ENCODE measurements around the gene PNMA8B.
"Not testable (repeated sequence)": the region's sequence is repeated elsewhere in the genome, so short reads cannot be mapped to it uniquely, and the experiment has no call there.

PNMA8B gene

GRCh38 chr19:46503848-46504453, 8.3 kb upstream of the PNMA8B start:
- Mint-ChIP-seq H3K36me3 (ENCODE audit: low read depth) (no peaks in the 10 kb centered on the region), H3K4me3 (no peak overlapping the region), H3K4me1 (peaks cover 37% of the 10 kb centered on the region), H3K27me3 (ENCODE audit: low read depth, poor library complexity) (peaks cover 44% of the 10 kb centered on the region), H3K9me3 (peaks cover 5% of the 10 kb centered on the region), H3K27ac (no peak overlapping the region)
- DNase-seq, result peak; percentile 8
- TF ChIP-seq CTCF (IDR thresholded peaks at IDR 0.05), result no peak

DNA sequence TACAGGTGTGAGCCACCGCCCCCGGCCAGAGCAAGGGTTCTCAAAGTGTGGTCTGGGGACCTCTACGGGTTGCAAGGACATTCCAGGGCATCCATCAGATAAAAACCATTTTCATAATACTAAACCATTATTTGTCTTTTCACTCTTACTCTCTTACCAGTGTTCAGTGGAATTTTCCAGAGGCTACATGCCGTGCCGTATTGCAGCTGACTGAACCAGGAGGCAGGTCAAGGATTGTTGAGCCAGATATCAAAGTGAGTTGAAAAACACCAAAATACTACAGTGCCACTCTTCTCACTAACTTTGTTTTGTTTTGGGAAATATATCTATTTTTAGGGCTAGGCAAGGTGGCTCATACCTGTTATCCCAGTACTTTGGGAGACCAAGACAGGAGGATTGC, 7.2 kb upstream of the PNMA8B start:
- Mint-ChIP-seq H3K4me1 (peaks cover 40% of the 10 kb centered on the region), H3K36me3 (ENCODE audit: low read depth) (no peaks in the 10 kb centered on the region), H3K27ac (no peak overlapping the region), H3K27me3 (ENCODE audit: low read depth, poor library complexity) (peaks cover 41% of the 10 kb centered on the region), H3K4me3 (no peak overlapping the region), H3K9me3 (peaks cover 5% of the 10 kb centered on the region)
- TF ChIP-seq CTCF (IDR thresholded peaks at IDR 0.05), result no peak
- DNase-seq, result no peak

DNA sequence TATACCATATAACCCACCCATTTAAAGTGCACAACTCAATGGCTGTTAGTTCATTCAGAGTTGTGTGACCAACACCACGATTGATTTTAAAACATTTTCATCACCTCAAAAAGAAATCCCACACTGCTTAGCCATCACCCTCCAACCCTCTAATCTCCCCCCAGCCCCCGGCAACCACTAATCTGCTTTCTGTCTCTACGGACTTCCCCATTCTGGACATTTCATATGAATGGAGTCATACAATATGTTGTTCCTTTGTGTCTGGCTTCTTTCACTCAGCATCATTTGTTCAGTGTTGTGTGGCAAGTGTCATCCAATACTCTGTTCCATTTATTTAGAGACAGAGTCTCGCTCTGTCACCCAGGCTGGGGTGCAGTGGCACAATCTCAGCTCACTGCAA, 4.0 kb upstream of the PNMA8B start:
- Mint-ChIP-seq H3K27ac (no peak overlapping the region), H3K36me3 (ENCODE audit: low read depth) (peaks cover 2% of the 10 kb centered on the region), H3K4me3 (no peak overlapping the region), H3K27me3 (ENCODE audit: low read depth, poor library complexity) (peaks cover 26% of the 10 kb centered on the region), H3K9me3 (peaks cover 6% of the 10 kb centered on the region), H3K4me1 (peaks cover 55% of the 10 kb centered on the region)
- DNase-seq, result no peak
- TF ChIP-seq CTCF (IDR thresholded peaks at IDR 0.05), result no peak

- Mint-ChIP-seq H3K36me3 (ENCODE audit: low read depth) (peaks cover 8% of the 10 kb centered on the region), H3K27ac (no peak overlapping the region), H3K27me3 (ENCODE audit: low read depth, poor library complexity) (peaks cover 42% of the 10 kb centered on the region), H3K4me1 (peaks cover 51% of the 10 kb centered on the region), H3K4me3 (no peak overlapping the region), H3K9me3 (peaks cover 11% of the 10 kb centered on the region)
- no peak for TF ChIP-seq CTCF (IDR thresholded peaks at IDR 0.05)
- DNase-seq, result no peak
These were observed 2.1 kb upstream of the PNMA8B start for GRCh38 chr19:46497773-46498172.

DNA sequence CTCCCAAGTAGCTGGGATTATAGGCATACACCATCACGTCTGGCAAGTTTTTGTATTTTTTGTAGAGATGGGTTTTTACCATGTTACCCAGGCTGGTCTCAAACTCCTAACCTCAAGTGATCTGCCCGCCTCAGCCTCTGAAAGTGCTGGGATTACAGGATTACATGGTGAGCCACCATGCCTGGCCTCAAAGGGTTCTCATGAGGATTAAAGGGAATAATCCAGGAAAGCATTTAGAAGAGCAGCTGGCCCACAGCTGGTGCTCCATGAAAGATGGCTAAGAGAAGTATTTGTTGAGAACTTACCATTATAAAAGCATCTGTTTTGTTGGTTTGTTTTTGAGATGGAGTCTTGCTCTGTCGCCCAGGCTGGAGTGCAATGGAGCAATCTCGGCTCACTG, 1.2 kb upstream of the PNMA8B start:
- H3K9me3 Mint-ChIP-seq, result peaks cover 11% of the 10 kb centered on the region
- peaks cover 50% of the 10 kb centered on the region for H3K27me3 Mint-ChIP-seq (ENCODE audit: low read depth, poor library complexity)
- H3K36me3 Mint-ChIP-seq (ENCODE audit: low read depth); DNase-seq; H3K27ac Mint-ChIP-seq; H3K4me3 Mint-ChIP-seq: not testable (repeated sequence)
- H3K4me1 Mint-ChIP-seq, result peaks cover 51% of the 10 kb centered on the region

GRCh38 chr19:46496304-46496703, 637 bp upstream of the PNMA8B start:
- H3K27me3 Mint-ChIP-seq (ENCODE audit: low read depth, poor library complexity), result peaks cover 56% of the 10 kb centered on the region
- peaks cover 11% of the 10 kb centered on the region for H3K9me3 Mint-ChIP-seq
- peaks cover 8% of the 10 kb centered on the region for H3K36me3 Mint-ChIP-seq (ENCODE audit: low read depth)

More at GRCh38 chr19:46496304-46496703, 637 bp upstream of the PNMA8B start:
- Mint-ChIP-seq H3K27ac (no peak overlapping the region), H3K4me1 (peaks cover 51% of the 10 kb centered on the region), H3K4me3 (peak overlapping the region; percentile 69)
- DNase-seq, result no peak
- no peak for TF ChIP-seq CTCF (IDR thresholded peaks at IDR 0.05)
